Measurements from ENCODE around the gene PHF21B.

DNA sequence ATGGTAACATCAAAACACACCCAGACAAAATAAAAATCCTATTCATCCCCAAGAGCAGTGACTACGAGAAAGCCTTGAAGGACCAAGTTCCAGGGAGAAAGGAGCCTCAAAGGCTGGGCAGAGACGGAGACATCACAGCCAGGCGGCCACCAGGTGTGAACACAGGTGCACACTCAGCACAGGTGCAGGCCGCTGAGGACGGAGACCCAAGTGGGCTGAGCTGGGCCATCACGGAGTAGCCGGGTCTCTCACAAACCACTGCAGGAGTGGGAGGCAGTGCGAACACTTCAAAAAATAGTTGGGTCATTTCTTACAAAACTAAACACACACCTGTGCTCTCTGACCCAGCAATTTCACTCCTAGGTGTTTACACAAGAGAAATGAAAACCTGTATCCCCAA is 72.6 kb downstream of the PHF21B start:
- TF ChIP-seq EZH2phosphoT487 (IDR thresholded peaks at IDR 0.05; ENCODE audit: unreplicated experiment) (no peak), POLR2AphosphoS5 (IDR thresholded peaks at IDR 0.05; ENCODE audit: low read depth) (no peak), EZH2 (IDR thresholded peaks at IDR 0.05; ENCODE audit: low read depth, unreplicated experiment) (no peak), CREB1 (CRISPR knock-in tag; IDR thresholded peaks at IDR 0.05; ENCODE audit: low read depth) (no peak), JUNB (IDR thresholded peaks at IDR 0.05; ENCODE audit: unreplicated experiment) (no peak)
- TF ChIP-seq, protein P1, sequence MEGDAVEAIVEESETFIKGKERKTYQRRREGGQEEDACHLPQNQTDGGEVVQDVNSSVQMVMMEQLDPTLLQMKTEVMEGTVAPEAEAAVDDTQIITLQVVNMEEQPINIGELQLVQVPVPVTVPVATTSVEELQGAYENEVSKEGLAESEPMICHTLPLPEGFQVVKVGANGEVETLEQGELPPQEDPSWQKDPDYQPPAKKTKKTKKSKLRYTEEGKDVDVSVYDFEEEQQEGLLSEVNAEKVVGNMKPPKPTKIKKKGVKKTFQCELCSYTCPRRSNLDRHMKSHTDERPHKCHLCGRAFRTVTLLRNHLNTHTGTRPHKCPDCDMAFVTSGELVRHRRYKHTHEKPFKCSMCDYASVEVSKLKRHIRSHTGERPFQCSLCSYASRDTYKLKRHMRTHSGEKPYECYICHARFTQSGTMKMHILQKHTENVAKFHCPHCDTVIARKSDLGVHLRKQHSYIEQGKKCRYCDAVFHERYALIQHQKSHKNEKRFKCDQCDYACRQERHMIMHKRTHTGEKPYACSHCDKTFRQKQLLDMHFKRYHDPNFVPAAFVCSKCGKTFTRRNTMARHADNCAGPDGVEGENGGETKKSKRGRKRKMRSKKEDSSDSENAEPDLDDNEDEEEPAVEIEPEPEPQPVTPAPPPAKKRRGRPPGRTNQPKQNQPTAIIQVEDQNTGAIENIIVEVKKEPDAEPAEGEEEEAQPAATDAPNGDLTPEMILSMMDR (conservative IDR thresholded peaks at IDR 0.05; ENCODE audit: low read depth in 2 of 2) = no peak
- TF ChIP-seq, protein P2, sequence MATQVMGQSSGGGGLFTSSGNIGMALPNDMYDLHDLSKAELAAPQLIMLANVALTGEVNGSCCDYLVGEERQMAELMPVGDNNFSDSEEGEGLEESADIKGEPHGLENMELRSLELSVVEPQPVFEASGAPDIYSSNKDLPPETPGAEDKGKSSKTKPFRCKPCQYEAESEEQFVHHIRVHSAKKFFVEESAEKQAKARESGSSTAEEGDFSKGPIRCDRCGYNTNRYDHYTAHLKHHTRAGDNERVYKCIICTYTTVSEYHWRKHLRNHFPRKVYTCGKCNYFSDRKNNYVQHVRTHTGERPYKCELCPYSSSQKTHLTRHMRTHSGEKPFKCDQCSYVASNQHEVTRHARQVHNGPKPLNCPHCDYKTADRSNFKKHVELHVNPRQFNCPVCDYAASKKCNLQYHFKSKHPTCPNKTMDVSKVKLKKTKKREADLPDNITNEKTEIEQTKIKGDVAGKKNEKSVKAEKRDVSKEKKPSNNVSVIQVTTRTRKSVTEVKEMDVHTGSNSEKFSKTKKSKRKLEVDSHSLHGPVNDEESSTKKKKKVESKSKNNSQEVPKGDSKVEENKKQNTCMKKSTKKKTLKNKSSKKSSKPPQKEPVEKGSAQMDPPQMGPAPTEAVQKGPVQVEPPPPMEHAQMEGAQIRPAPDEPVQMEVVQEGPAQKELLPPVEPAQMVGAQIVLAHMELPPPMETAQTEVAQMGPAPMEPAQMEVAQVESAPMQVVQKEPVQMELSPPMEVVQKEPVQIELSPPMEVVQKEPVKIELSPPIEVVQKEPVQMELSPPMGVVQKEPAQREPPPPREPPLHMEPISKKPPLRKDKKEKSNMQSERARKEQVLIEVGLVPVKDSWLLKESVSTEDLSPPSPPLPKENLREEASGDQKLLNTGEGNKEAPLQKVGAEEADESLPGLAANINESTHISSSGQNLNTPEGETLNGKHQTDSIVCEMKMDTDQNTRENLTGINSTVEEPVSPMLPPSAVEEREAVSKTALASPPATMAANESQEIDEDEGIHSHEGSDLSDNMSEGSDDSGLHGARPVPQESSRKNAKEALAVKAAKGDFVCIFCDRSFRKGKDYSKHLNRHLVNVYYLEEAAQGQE (IDR thresholded peaks at IDR 0.05; ENCODE audit: unreplicated experiment) = no peak
- TF ChIP-seq, protein P3, sequence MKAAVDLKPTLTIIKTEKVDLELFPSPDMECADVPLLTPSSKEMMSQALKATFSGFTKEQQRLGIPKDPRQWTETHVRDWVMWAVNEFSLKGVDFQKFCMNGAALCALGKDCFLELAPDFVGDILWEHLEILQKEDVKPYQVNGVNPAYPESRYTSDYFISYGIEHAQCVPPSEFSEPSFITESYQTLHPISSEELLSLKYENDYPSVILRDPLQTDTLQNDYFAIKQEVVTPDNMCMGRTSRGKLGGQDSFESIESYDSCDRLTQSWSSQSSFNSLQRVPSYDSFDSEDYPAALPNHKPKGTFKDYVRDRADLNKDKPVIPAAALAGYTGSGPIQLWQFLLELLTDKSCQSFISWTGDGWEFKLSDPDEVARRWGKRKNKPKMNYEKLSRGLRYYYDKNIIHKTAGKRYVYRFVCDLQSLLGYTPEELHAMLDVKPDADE (IDR thresholded peaks at IDR 0.05) = no peak
- TF ChIP-seq, protein P4, sequence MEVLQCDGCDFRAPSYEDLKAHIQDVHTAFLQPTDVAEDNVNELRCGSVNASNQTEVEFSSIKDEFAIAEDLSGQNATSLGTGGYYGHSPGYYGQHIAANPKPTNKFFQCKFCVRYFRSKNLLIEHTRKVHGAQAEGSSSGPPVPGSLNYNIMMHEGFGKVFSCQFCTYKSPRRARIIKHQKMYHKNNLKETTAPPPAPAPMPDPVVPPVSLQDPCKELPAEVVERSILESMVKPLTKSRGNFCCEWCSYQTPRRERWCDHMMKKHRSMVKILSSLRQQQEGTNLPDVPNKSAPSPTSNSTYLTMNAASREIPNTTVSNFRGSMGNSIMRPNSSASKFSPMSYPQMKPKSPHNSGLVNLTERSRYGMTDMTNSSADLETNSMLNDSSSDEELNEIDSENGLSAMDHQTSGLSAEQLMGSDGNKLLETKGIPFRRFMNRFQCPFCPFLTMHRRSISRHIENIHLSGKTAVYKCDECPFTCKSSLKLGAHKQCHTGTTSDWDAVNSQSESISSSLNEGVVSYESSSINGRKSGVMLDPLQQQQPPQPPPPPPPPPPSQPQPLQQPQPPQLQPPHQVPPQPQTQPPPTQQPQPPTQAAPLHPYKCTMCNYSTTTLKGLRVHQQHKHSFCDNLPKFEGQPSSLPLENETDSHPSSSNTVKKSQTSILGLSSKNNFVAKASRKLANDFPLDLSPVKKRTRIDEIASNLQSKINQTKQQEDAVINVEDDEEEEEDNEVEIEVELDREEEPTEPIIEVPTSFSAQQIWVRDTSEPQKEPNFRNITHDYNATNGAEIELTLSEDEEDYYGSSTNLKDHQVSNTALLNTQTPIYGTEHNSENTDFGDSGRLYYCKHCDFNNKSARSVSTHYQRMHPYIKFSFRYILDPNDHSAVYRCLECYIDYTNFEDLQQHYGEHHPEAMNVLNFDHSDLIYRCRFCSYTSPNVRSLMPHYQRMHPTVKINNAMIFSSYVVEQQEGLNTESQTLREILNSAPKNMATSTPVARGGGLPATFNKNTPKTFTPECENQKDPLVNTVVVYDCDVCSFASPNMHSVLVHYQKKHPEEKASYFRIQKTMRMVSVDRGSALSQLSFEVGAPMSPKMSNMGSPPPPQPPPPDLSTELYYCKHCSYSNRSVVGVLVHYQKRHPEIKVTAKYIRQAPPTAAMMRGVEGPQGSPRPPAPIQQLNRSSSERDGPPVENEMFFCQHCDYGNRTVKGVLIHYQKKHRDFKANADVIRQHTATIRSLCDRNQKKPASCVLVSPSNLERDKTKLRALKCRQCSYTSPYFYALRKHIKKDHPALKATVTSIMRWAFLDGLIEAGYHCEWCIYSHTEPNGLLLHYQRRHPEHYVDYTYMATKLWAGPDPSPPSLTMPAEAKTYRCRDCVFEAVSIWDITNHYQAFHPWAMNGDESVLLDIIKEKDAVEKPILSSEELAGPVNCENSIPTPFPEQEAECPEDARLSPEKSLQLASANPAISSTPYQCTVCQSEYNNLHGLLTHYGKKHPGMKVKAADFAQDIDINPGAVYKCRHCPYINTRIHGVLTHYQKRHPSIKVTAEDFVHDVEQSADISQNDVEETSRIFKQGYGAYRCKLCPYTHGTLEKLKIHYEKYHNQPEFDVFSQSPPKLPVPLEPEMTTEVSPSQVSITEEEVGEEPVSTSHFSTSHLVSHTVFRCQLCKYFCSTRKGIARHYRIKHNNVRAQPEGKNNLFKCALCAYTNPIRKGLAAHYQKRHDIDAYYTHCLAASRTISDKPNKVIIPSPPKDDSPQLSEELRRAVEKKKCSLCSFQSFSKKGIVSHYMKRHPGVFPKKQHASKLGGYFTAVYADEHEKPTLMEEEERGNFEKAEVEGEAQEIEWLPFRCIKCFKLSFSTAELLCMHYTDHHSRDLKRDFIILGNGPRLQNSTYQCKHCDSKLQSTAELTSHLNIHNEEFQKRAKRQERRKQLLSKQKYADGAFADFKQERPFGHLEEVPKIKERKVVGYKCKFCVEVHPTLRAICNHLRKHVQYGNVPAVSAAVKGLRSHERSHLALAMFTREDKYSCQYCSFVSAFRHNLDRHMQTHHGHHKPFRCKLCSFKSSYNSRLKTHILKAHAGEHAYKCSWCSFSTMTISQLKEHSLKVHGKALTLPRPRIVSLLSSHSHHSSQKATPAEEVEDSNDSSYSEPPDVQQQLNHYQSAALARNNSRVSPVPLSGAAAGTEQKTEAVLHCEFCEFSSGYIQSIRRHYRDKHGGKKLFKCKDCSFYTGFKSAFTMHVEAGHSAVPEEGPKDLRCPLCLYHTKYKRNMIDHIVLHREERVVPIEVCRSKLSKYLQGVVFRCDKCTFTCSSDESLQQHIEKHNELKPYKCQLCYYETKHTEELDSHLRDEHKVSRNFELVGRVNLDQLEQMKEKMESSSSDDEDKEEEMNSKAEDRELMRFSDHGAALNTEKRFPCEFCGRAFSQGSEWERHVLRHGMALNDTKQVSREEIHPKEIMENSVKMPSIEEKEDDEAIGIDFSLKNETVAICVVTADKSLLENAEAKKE (CRISPR knock-in tag; IDR thresholded peaks at IDR 0.05) = no peak
